ENCODE measurements around the gene MYO5A.

MYO5A gene

DNA sequence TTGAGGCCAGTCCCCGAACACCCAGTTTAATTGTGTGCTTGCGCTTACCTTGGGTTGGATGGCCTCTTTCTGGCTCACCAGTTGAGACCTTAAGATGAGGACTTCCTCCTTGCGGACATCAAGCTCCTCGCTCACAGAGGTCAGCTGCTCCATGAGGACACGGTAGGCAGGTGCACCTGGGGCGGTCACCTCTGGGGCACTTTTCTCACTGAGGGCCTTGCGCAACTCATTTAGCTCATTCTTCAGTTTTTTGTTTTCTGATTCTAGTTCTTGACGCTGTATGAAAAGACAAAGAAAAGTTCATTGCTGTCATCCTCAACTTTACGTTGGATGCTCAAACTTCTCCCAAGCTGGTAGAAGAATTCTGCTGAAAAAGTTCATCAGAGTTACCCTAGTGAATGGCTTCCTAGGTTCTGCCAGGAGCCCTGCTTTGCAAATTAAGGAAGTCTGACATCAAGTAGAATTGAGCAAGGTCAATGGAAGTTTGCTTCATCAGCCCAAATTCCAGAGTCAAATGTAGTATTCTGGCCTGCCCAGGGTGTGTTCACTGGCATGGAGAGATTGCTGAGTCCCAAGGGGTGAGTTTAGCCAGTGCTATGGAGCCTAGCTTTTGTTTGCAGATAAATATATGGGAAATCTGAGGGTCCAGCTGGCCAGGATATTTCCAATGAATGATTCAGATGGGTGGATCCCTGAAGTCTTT lies 177.3 kb downstream of the MYO5A start:
- H3K4me3 ChIP-seq (ENCODE audit: control insufficient read depth, low read depth, low read length), result no peak overlapping the region
- DNase-seq (ENCODE audit: low read depth), result no peak
- TF ChIP-seq, protein P1, sequence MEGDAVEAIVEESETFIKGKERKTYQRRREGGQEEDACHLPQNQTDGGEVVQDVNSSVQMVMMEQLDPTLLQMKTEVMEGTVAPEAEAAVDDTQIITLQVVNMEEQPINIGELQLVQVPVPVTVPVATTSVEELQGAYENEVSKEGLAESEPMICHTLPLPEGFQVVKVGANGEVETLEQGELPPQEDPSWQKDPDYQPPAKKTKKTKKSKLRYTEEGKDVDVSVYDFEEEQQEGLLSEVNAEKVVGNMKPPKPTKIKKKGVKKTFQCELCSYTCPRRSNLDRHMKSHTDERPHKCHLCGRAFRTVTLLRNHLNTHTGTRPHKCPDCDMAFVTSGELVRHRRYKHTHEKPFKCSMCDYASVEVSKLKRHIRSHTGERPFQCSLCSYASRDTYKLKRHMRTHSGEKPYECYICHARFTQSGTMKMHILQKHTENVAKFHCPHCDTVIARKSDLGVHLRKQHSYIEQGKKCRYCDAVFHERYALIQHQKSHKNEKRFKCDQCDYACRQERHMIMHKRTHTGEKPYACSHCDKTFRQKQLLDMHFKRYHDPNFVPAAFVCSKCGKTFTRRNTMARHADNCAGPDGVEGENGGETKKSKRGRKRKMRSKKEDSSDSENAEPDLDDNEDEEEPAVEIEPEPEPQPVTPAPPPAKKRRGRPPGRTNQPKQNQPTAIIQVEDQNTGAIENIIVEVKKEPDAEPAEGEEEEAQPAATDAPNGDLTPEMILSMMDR (IDR thresholded peaks at IDR 0.05; ENCODE audit: control insufficient read depth, insufficient read depth, low read depth, low read length, missing control alignments), result no peak

DNA sequence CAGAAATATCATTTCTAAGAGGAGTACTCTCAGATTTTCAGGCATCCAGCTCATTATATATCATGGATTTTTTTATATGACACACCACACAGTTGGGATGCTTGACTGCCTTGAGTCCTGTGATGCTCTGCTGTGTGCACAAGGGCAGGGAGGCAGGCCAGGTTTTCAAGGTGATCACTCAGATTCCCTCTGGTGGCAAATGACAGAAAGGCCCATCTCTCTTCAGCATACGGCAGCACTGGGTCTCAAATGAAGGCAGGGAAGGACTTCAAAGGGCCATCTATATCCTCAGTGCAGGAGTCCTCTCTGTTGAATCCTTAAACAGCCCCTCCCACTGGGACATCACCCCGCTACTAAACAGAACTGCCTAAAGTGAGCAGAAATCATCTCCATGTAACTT lies 178.3 kb downstream of the MYO5A start:
- TF ChIP-seq, protein P1 (IDR thresholded peaks at IDR 0.05; ENCODE audit: control insufficient read depth, insufficient read depth, low read depth, low read length, missing control alignments), result no peak
- no peak overlapping the region for H3K4me3 ChIP-seq (ENCODE audit: control insufficient read depth, low read depth, low read length)
- DNase-seq (ENCODE audit: low read depth), result no peak

DNA sequence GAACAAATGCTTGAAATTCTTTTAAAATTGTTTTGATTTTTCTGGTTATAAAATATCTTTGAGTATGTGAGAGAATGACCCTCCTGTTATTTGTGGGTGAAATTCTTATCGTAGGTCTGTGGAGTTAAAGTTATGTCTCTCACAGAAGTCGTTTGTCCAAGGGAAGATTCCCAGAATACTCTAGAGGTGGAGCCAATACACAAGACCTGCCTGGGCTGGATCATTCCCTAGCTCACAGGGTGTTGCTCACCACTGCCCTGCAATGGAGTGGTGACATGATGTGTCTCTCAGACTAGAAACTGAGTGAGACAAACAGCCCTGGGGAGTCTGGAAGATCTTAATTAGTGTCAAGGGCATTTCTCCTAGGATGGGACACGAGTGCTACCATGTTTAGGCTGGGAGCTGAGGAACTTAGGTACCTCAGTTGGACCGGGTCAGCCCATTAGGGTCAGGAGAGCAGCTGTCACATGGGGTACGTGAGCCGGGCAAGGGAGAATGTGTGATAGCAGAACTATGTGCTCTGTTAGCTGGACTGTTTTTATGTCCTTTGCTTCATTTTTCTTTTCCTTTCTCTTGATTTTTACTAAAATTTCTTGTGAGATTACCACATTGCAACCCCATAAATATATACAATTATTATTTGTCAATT lies 179.5 kb downstream of the MYO5A start:
- TF ChIP-seq, protein P1 (IDR thresholded peaks at IDR 0.05; ENCODE audit: control insufficient read depth, insufficient read depth, low read depth, low read length, missing control alignments), result no peak
- no peak for DNase-seq (ENCODE audit: low read depth)
- H3K4me3 ChIP-seq (ENCODE audit: control insufficient read depth, low read depth, low read length), result no peak overlapping the region

DNA sequence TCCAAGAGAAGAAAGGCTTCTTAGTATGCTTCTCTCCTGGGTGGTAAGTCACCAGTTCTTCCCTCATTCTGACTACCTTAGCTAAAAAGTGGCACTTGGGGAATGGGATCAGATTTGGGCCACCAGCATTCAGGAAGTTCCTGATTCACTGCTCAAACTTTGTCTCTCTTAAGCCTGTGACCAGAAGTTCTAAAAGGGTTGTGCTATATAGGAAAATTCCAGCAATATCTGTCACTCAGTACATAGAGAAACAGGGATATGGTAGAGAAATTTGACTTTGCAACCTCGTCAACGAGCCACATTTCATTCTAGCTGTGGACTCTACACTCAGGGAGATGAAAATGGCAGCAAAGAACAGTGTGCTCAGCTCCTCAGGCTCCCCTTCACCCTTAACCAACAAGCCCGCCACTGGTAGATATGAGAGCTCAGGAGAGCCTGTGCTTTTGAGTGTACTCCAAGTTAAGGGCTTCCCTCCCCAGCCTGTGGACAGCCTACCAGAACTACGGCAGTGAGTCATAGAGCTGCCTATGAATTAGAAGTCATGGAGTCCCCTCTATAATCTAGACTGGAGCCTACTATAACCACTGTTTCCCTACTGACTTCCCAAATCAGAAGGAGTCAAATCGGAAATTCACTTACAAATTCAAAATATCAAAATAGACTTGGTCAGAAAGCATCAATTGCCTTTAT lies 180.5 kb downstream of the MYO5A start:
- TF ChIP-seq, protein P1 (IDR thresholded peaks at IDR 0.05; ENCODE audit: control insufficient read depth, insufficient read depth, low read depth, low read length, missing control alignments), result no peak
- no peak for DNase-seq (ENCODE audit: low read depth)

DNA sequence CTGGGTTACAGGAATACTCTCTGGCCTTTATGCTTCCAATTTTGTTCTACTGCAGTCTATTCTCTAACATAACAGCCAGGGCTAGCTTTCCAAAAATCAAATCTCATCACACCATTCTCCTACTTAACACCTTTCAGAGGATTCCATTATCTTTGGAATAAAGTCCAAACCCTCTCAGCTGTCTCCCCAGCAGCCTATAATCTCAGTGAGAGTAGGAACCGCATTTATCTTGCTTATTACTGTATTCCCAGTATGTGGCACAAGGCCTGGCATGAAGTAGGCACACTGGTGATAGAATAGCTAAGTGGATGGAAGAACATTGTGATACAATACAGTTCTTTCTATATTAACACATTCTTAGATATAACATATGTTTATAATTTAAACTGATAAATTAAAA lies 184.1 kb downstream of the MYO5A start:
- TF ChIP-seq, protein P1 (IDR thresholded peaks at IDR 0.05; ENCODE audit: control insufficient read depth, insufficient read depth, low read depth, low read length, missing control alignments), result no peak
- DNase-seq (ENCODE audit: low read depth), result no peak
- H3K4me3 ChIP-seq (ENCODE audit: control insufficient read depth, low read depth, low read length), result no peak overlapping the region

More for the DNA sequence above, 180.5 kb downstream of the MYO5A start:
- H3K4me3 ChIP-seq (ENCODE audit: control insufficient read depth, low read depth, low read length), result no peak overlapping the region

DNA sequence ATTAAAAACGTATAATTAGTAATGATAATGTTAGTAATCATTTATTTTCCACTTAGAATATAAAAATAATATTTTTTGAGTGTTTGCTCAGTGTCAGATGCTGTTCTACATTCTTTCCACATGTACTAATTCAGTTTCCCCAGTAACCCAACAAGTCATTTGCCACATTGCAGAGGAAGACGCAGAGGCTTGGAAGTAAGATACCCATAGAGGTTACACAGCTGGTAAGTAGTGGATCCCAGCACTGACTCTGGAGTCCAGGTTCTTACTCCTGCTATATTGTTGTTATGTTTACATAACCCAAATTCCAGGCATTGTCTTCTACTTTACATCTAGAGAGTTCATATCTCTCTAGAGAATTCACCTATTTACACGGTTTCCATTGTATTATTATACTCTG lies 184.8 kb downstream of the MYO5A start:
- H3K4me3 ChIP-seq (ENCODE audit: control insufficient read depth, low read depth, low read length), result no peak overlapping the region
- TF ChIP-seq, protein P1 (IDR thresholded peaks at IDR 0.05; ENCODE audit: control insufficient read depth, insufficient read depth, low read depth, low read length, missing control alignments), result no peak
- DNase-seq (ENCODE audit: low read depth), result no peak
